ENCODE data around the gene ZC3H12C.

Gene ZC3H12C

GRCh38 chr11:110077346-110077745 lies 15.8 kb upstream of the ZC3H12C start:
- DNase-seq = no peak

- no peak for DNase-seq
Measured at GRCh38 chr11:110077831-110078325, 15.3 kb upstream of the ZC3H12C start.

DNA sequence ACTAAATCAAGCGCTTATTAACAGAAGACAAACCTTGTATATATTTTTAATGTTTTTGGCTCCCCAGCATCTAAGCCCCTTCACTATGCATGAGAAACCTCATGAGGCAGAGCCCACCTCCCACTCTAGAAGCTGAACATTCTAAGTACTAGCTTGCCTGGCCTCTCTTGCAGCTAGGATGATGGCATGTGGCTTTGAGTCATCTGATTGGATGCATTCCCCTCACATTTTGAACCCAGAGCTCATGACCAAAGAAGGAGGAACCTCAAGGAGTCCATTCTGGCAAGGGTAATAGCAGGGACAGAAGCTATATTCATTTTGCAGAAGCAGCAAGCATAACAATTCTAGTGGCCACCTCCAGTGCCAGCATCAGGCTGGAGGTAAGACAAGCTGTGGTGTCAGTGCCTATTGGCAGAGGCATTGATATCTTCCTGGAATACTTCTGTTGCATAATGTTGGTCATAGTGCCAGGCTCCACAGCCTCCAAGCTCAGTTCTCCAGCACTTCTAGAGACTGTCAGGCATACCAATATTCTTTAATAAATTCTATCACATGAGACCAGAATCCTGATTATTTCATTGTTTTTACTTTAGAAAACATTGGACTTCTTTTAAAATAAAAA lies 14.2 kb upstream of the ZC3H12C start:
- no peak for DNase-seq

GRCh38 chr11:110079726-110080125 lies 13.5 kb upstream of the ZC3H12C start:
- DNase-seq = no peak

DNA sequence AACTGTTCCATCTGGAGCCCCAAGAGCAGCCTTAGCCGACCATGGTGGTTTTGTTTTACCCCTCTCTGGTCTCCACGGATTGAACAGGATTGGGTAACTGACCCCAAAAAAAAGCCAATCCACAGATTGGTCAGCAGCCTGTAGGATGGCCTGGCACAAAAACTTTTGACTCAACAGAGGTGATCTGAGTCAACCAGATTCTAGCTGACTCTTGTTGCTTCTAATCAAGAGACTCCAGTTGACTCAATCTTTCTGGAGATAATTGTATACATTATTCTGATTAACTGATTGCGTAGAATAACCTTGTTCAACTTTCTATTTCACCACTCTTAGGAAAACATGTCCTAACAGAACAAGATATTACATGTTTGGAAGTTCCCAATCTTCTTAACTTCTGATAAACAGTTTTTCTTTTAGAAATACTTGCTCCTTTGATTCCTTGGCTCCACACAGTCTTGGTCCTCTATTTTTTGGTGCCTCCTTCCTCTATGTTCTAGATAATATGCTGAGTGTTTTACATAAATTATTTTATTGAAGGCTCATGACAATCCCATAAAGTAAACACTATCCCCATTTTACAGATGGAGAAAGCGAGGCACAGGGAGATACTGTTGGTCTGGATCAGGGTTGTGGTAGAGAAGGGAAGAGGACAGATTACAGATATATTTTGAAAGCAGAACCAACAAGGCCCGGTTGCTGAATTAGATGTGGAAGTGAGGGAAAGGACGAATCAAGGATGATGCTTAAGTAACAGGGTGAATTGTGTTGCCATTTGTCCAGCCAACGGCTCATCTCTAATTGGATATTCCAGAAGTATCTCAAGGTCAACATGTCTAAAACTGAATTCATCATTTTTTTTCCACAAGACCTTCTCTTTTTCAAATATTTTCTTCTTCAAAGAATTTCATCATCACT lies 11.5 kb upstream of the ZC3H12C start:
- DNase-seq = no peak

DNA sequence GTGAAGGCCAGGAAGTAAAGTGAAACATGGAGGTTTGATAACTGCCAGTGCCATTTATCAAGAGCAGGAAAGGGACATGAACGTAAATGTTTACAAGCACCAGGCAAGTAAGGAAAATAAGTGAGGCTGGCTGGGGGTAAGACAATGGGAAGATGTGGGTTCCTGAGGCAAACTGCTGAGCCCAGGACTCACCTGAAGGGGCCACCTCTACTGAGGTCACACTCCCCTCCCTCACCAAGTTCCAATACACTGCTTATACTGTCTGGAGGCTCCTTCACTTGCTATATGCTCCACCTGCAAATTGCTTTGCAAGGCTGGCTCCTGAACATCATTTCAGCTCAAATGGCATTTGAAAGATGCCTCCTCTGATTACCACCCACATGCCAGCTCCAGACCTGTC lies 10.3 kb upstream of the ZC3H12C start:
- no peak for DNase-seq

DNA sequence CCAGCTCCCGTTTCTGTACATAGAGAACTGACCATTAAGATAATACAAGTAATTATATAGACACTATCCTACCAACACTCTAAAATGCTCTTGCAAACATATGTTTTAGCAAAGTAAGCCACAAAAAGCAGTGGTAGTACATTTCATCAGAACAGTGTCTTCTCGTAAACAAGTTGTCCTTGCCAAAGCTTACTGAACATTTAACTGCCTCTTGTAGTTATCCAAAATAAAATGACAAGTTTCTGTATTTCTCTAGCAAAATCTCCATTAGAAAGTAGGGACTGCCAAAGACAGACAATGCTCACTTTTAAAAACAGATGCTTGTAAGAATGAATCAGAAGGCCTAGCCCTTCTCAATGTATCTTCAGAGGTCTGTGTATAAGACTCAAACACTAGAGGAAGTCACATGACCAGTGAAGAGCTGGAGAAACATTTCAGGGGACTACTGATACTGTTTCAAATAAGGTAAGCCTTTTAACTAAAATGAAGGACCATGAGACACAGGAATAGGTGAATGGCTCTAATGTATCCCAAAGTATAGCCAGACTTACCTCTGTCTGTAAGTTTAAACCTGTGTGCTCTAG lies 7.8 kb upstream of the ZC3H12C start:
- DNase-seq = no peak

DNA sequence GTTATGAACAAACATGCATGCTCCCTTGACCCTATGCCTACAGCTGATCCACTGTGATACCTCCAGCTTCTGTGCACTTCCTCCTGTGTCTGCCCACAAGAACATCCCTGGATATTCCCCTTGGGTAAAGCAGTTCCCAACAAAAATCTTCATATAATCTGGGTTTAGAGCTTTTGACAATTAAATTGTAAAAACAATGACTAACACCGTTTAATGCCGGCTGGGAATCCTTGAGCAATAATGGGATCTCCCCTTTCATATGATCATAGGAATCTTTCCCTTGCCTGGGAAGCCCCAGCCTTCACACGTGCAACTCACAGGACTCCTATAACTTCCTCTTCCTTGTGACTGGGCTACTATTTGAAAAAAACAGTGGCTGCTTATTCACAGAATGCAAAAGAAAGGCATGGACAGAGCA lies 6.3 kb upstream of the ZC3H12C start:
- no peak for DNase-seq

DNA sequence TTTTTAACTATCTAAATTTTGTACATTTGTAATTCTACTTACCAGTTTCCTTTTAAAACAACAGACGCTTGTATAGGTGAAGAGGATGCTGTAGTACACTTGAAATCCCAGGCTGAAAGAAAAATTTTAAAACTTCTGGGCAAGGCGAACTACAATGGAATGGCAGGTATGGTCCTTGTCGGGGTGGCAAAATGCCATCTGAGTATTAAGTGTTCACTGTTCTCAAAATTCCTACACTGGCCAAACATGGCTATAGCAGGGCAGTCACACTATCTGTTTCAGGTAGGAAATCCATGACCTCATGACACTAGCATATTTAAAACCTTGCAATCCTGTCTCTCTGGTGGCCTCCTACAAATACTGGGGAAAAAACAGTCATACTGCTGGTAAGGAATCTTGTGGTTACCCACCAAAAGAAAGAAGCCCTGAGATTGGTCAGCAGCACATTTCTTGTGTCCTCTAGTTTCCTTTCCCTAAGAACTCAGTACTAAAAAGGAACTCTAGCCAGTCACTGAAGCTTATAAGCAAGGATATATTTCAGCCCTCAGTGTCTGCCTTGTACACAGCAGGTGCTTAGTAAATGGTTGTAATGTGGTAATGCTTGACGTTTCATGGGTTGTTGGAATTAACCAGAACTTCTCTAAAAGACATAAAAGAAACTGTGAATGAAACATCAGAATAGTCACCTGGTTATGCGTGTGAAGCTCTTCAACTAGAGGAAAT lies 5.2 kb upstream of the ZC3H12C start:
- no peak for DNase-seq

- DNase-seq = no peak
Measured at GRCh38 chr11:110088535-110089344, 4.5 kb upstream of the ZC3H12C start.

GRCh38 chr11:110089617-110090282 lies 3.4 kb upstream of the ZC3H12C start:
- DNase-seq = no peak

DNA sequence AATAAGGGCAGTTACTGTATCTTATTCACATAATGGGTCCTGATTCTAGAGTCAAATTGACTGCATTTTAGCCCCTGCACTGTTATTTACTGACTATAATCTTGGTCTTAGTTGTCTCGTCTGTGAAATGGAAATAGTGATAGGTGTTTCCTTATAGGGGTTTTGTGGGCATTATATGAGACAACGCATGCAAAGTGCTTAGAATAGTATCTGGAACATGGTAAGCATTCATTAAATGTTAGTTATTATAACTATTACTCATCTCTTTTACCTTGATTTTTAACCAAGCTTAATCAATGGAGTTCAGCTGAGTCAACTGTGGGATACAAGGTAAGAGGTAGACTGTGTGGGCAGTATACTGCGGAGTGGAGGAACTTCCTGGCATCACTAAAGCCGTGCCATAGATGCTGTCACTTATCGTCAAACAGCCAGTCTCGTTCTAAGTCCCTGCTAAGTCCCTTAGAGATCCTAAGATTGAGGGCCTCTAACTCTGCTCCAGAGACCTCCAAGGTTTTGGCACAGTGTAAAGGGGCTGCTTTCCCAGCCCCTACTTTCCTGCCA lies 2.6 kb upstream of the ZC3H12C start:
- no peak for DNase-seq

GRCh38 chr11:110092111-110092514 lies 1.1 kb upstream of the ZC3H12C start:
- peak in 1 of 2 experiments; percentile 51 for DNase-seq

- peak; percentile 62 to 72 for DNase-seq
Measured at GRCh38 chr11:110093407-110094297, 460 bp downstream of the ZC3H12C start.

- DNase-seq = no peak
Measured at GRCh38 chr11:110094298-110095285, 1.4 kb downstream of the ZC3H12C start.

GRCh38 chr11:110095554-110095953 lies 2.4 kb downstream of the ZC3H12C start:
- no peak for DNase-seq

GRCh38 chr11:110096496-110096895 lies 3.3 kb downstream of the ZC3H12C start:
- DNase-seq = no peak

DNA sequence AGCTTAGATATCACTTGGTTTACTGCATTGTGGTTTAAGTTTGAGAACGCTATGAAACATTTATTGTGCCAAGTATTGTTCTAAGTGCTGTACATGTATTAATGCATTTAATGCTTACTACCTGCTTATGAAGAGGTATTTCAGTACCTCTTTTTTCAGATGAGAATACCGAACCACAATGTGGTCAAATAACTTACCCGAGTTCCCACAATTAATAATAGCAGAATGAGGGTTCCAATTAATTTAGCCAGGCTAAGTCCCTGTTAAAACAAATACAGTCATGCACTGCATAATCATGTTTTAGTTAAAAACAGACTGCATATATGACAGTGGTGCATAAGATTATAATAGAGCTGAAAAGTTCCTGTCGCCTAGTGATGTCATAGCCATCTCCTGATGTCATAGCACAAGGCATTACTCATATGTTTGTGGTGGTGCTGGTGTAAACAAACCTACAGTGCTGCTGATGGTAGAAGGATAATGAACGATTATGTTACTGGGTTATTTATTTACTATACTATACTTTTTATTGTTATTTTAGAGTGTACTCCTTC lies 4.3 kb downstream of the ZC3H12C start:
- no peak for DNase-seq

DNA sequence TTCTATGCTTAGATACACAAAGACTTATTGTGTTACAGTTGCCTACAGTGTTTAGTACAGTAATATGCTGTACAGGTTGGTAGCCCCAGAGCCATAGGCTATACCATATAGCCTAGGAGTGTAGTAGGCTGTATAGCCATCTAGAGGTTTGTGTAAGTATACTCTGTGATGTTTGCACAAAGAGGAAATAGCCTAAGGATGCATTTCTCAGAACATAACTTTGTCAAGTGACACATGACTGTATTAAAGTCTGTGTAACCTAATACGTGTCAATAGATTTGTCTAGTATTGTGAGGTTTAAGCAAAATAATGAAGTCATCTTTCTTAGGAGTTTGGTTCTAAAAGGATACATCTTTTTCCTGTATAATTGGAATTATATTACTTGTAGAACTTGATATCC lies 5.5 kb downstream of the ZC3H12C start:
- DNase-seq = no peak
